Measurements from ENCODE around the gene RNU5D-1. TPM values are rescaled to one million over a fixed set of nuclear protein-coding genes. Genes with fewer than 3 reads are reported as not detected.

RNU5D-1 gene
- total RNA-seq, 1 experiment from 2014 or later: not detected

GRCh38 chr1:44760876-44761275 lies 29.9 kb upstream of the RNU5D-1 start:
- Histone ChIP-seq H2AFZ (ENCODE audit: low read length) (no peak overlapping the region), H3K79me1 (ENCODE audit: insufficient read depth, low read depth, low read length, poor library complexity, severe bottlenecking) (no peaks in the 10 kb centered on the region), H2BK20ac (ENCODE audit: low read depth, low read length, poor library complexity, severe bottlenecking) (no peak overlapping the region), H3T11ph (ENCODE audit: low read length) (no peak overlapping the region), H2BK5ac (ENCODE audit: insufficient read length, low read length) (no peak overlapping the region), H2BK15ac (ENCODE audit: low read depth, low read length) (no peak overlapping the region), H2BK120ac (ENCODE audit: low read depth, low read length, poor library complexity, severe bottlenecking) (no peak overlapping the region), H3K4me1 (ENCODE audit: insufficient read depth, low read length) (no peaks in the 10 kb centered on the region), H3K23ac (ENCODE audit: insufficient read length, low read depth, low read length) (no peak overlapping the region), H3K56ac (ENCODE audit: insufficient read length, low read depth, low read length) (no peak overlapping the region), H3K79me2 (ENCODE audit: insufficient read depth, low read length) (no peaks in the 10 kb centered on the region), H3K4ac (ENCODE audit: low read depth, low read length) (no peak overlapping the region), H3K14ac (ENCODE audit: insufficient read depth, low read length) (no peak overlapping the region), H3K9me3 (ENCODE audit: control insufficient read depth, low read depth, low read length) (no peaks in the 10 kb centered on the region), H3K23me2 (ENCODE audit: insufficient read length, low read depth, low read length, poor library complexity, severe bottlenecking) (no peaks in the 10 kb centered on the region), H3K18ac (ENCODE audit: insufficient read length, low read depth, low read length) (no peak overlapping the region), H2AK5ac (ENCODE audit: insufficient read length, low read length) (no peak overlapping the region), H3K27ac (ENCODE audit: insufficient read length, low read depth, low read length) (no peak overlapping the region), H4K20me1 (ENCODE audit: control insufficient read depth, insufficient read depth, insufficient read length) (no peaks in the 10 kb centered on the region), H3K4me2 (ENCODE audit: insufficient read depth, insufficient read length, low read length) (no peak overlapping the region), H4K5ac (ENCODE audit: insufficient read length, low read depth, low read length) (no peak overlapping the region), H4K91ac (ENCODE audit: insufficient read length, low read depth, low read length) (no peak overlapping the region), H4K8ac (replicated peaks; ENCODE audit: insufficient read length, low read depth, low read length) (no peak overlapping the region), H3K27me3 (ENCODE audit: insufficient read depth, low read length) (no peaks in the 10 kb centered on the region), H2BK12ac (ENCODE audit: insufficient read length, low read depth, low read length) (no peak overlapping the region), H3K9ac (ENCODE audit: extremely low read depth, insufficient read length, low read length) (no peak overlapping the region)
- H3K9me3 Mint-ChIP-seq: no peaks in the 10 kb centered on the region; a peak in 1 of 5 replicates
- H3K4me1 Mint-ChIP-seq: no peaks in the 10 kb centered on the region
- TF ChIP-seq CTCF (conservative IDR thresholded peaks at IDR 0.05): no peak
- no CpG with 5 or more reads among the region's 3 CpGs for WGBS (ENCODE audit: extremely low coverage, insufficient read length, low lambda C conversion rate)
- no peak for DNase-seq
- H3K27ac Mint-ChIP-seq: no peak overlapping the region; a peak in 1 of 7 replicates
- H3K27me3 Mint-ChIP-seq (ENCODE audit: low read depth): no peaks in the 10 kb centered on the region
- no peak overlapping the region; a peak in 1 of 5 replicates for H3K4me3 Mint-ChIP-seq
- H3K36me3 Mint-ChIP-seq (ENCODE audit: insufficient read depth in 1 of 3, low read depth in 3 of 3): peaks cover 59 to 90% (median 90%) of the 10 kb centered on the region in 3 experiments

Data from H9 (cell line).